K562 (cell line): ENCODE data around the gene DYNLT4. TPM values are rescaled to one million over a fixed set of nuclear protein-coding genes. Genes with fewer than 3 reads are reported as not detected.
A peak's percentile ranks its signal among the peaks of the same experiment; 100 is the strongest.

Experiments used
- BHLHE40 ChIP-seq: IDR thresholded peaks from 2 replicates; pipeline ENCODE4 v1.6.1; 2011; ENCODE audit warnings: low read length, improper control_type of control experiment
- CAMTA2 ChIP-seq: fragments of 250-450 bp; sonication (Bioruptor Pico); conservative IDR thresholded peaks from 2 replicates; pipeline ENCODE4 v1.5.1; 2022
- CBX8 ChIP-seq: fragments of 200-600 bp; sonication (generic); IDR thresholded peaks from 2 replicates; pipeline ENCODE4 v1.6.1; 2012; ENCODE audit warnings: borderline replicate concordance, mixed run types, low read depth, mild to moderate bottlenecking, moderate library complexity, mixed read lengths, low read length, control low read depth, inconsistent platforms; ENCODE audit not compliant: poor library complexity, severe bottlenecking; ENCODE audit errors: extremely low read depth
- ERF ChIP-seq: fragments of 450-650 bp; formaldehyde crosslinking; IDR thresholded peaks from 2 replicates; pipeline ENCODE4 v1.4.0; 2020; ENCODE audit warnings: mild to moderate bottlenecking, mixed read lengths
- FOS ChIP-seq: IDR thresholded peaks from 3 replicates; pipeline ENCODE4 v1.6.1; 2011; ENCODE audit not compliant: insufficient read length; ENCODE audit errors: extremely low read depth
- FOSL1 ChIP-seq: fragments of 200-800 bp; sonication (Bioruptor generic); conservative IDR thresholded peaks from 2 replicates; pipeline ENCODE4 v1.6.1; 2016; ENCODE audit warnings: missing genetic modification characterization, missing compliant biosample characterization
- GTF2E2 ChIP-seq: fragments of 200-800 bp; sonication (Bioruptor generic); IDR thresholded peaks from 2 replicates; pipeline ENCODE4 v1.6.1; 2016; ENCODE audit warnings: missing genetic modification characterization, missing compliant biosample characterization
- HDGF ChIP-seq: fragments of 450-650 bp; IDR thresholded peaks from 2 replicates; pipeline ENCODE4 v1.6.1; 2016
- IRF9 ChIP-seq: fragments of 450-650 bp; IDR thresholded peaks from 2 replicates; pipeline ENCODE4 v1.6.1; 2016; ENCODE audit warnings: missing biosample characterization, missing genetic modification characterization
- JUN ChIP-seq, 2 experiments: sonication (generic) in 1 of 2; formaldehyde crosslinking in 1 of 2; IDR thresholded peaks; 2 replicates each; pipeline versions ENCODE4 v1.6.1 to v1.8.0; 2012 to 2022; ENCODE audit warnings: borderline replicate concordance in 2 of 2, mild to moderate bottlenecking in 2 of 2, improper control_type of control experiment in 1 of 2, low read depth in 1 of 2, low read length in 1 of 2, missing genetic modification reagents in 1 of 2
- KLF16 ChIP-seq: IDR thresholded peaks from 2 replicates; pipeline ENCODE4 v1.6.1; 2016; ENCODE audit warnings: antibody characterized with exemption
- MEF2A ChIP-seq: IDR thresholded peaks from 2 replicates; pipeline ENCODE4 v1.6.1; 2011; ENCODE audit warnings: low read depth, mild to moderate bottlenecking, low read length, moderate library complexity; ENCODE audit not compliant: control insufficient read depth
- NBN ChIP-seq: fragments of 450-650 bp; IDR thresholded peaks from 2 replicates; pipeline ENCODE4 v1.6.1; 2016; ENCODE audit warnings: low read depth, mild to moderate bottlenecking
- PTRF ChIP-seq: fragments of 450-650 bp; IDR thresholded peaks from 2 replicates; pipeline ENCODE4 v1.6.1; 2016; ENCODE audit warnings: mild to moderate bottlenecking, missing genetic modification characterization, missing compliant biosample characterization
- RBBP5 ChIP-seq: fragments of 200-600 bp; sonication (generic); IDR thresholded peaks from 2 replicates; pipeline ENCODE4 v1.6.1; 2012; ENCODE audit warnings: borderline replicate concordance, mild to moderate bottlenecking, low read length, control low read depth, inconsistent platforms; ENCODE audit not compliant: insufficient read depth, poor library complexity, severe bottlenecking
- RCOR1 ChIP-seq, 2 experiments: IDR thresholded peaks; 2 replicates each; pipeline ENCODE4 v1.6.1; 2012; ENCODE audit warnings: low read depth in 2 of 2, low read length in 2 of 2, borderline replicate concordance in 1 of 2, improper control_type of control experiment in 1 of 2
- SAP30 ChIP-seq: fragments of 200-600 bp; sonication (generic); IDR thresholded peaks from 2 replicates; pipeline ENCODE4 v1.6.1; 2012; ENCODE audit warnings: borderline replicate concordance, low read depth, mild to moderate bottlenecking, moderate library complexity, low read length, control low read depth, inconsistent platforms; ENCODE audit not compliant: insufficient read depth, poor library complexity, severe bottlenecking
- SPI1 ChIP-seq: IDR thresholded peaks from 2 replicates; pipeline ENCODE4 v1.6.1; 2011; ENCODE audit warnings: low read depth, low read length, control low read depth, borderline replicate concordance
- SRSF3 ChIP-seq: fragments of 200-400 bp; formaldehyde crosslinking; IDR thresholded peaks from 2 replicates; pipeline ENCODE4 v1.6.1; 2016; ENCODE audit warnings: mild to moderate bottlenecking, low read length, moderate library complexity; ENCODE audit not compliant: insufficient read depth
- TFAP4 ChIP-seq: sonication (generic); formaldehyde crosslinking; IDR thresholded peaks from 2 replicates; pipeline ENCODE4 v1.8.0; 2022; ENCODE audit warnings: missing genetic modification reagents, mild to moderate bottlenecking, moderate library complexity, borderline replicate concordance
- WHSC1 ChIP-seq: IDR thresholded peaks from one replicate; pipeline ENCODE4 v1.6.1; 2012; ENCODE audit warnings: low read length, control low read depth, inconsistent platforms
- XRCC3 ChIP-seq: fragments of 450-650 bp; IDR thresholded peaks from 2 replicates; pipeline ENCODE4 v1.6.1; 2017; ENCODE audit warnings: mild to moderate bottlenecking, moderate library complexity
- ZFP30 ChIP-seq: fragments of 250-450 bp; sonication (Bioruptor Pico); IDR thresholded peaks from 2 replicates; pipeline ENCODE4 v1.8.0; 2022; ENCODE audit warnings: moderate library complexity, mild to moderate bottlenecking, inconsistent platforms, borderline replicate concordance
- ZNF143 ChIP-seq: sonication (generic); formaldehyde crosslinking; IDR thresholded peaks from 2 replicates; pipeline ENCODE4 v1.9.0; 2022; ENCODE audit warnings: mild to moderate bottlenecking, missing genetic modification reagents
- ZNF445 ChIP-seq: fragments of 250-450 bp; sonication (Bioruptor Pico); IDR thresholded peaks from 2 replicates; pipeline ENCODE4 v1.4.0; 2020; ENCODE audit warnings: low read depth, mild to moderate bottlenecking, moderate library complexity
- ZNF785 ChIP-seq: fragments of 250-450 bp; sonication (Bioruptor Pico); IDR thresholded peaks from 2 replicates; pipeline ENCODE4 v1.4.0; 2020; ENCODE audit warnings: mild to moderate bottlenecking
- ZZZ3 ChIP-seq: fragments of 450-650 bp; IDR thresholded peaks from 2 replicates; pipeline ENCODE4 v1.6.1; 2016; ENCODE audit warnings: antibody characterized with exemption, mild to moderate bottlenecking, moderate library complexity
- polyA plus RNA-seq, 8 experiments: library from polyadenylated mRNA; depleted of rRNA in 4 of 8; stranded (reverse) in 5 of 8; unstranded in 3 of 8; fragments of >200 nt; fragmentation: Nextera tagmentation in 2 of 8; fragmentation: Illumina TruSeq in 1 of 8; extraction: Ambion mirVana in 2 of 8; extraction: Trizol in 1 of 8; gene quantifications; 2 replicates each; pipeline versions ENCODE4 v1.2.1 to v1.2.3, GENCODE V29; 2011 to 2014; ENCODE audit warnings: inconsistent platforms in 1 of 8, missing spikeins in 1 of 8
- total RNA-seq, 7 experiments: library from RNA; depleted of rRNA in 6 of 7; stranded (reverse); fragments of >200 nt in 6 of 7; fragmentation: Illumina TruSeq in 2 of 7; extraction: Trizol in 2 of 7; gene quantifications; 2 replicates each; pipeline versions ENCODE4 v1.2.1 to v1.2.3, GENCODE V29; 2011 to 2021; ENCODE audit warnings: low replicate concordance in 1 of 7

DYNLT4 gene
- total and polyA plus RNA-seq, 9 of the 15 experiments (the other 6 are each of a cell fraction or from before 2014, with no cell fraction given): 0.29 to 0.73 TPM; not detected in 7

- TF ChIP-seq CAMTA2 (CRISPR knock-in tag): peak; percentile 61; the same call in 1 of the 2 replicates
- no peak; the same call in 1 of the 2 replicates for TF ChIP-seq KLF16
- TF ChIP-seq ZFP30: no peak
- TF ChIP-seq TFAP4: peak; percentile 99
- TF ChIP-seq XRCC3: no peak
- TF ChIP-seq CBX8: no peak
- peak; percentile 49; the same call in 1 of the 2 replicates for TF ChIP-seq PTRF (tag)
- TF ChIP-seq ZNF785 (CRISPR knock-in tag): no peak
- TF ChIP-seq HDGF: peak; percentile 88
- peak; percentile 95 for TF ChIP-seq NBN
- TF ChIP-seq FOS: no peak
- peak; percentile 72; the same call in 1 of the 2 replicates for TF ChIP-seq ZNF445 (CRISPR knock-in tag)
- TF ChIP-seq RBBP5: peak; percentile 89
- peak; percentile 99 for TF ChIP-seq FOSL1
- TF ChIP-seq GTF2E2 (tag): peak; percentile 93
- TF ChIP-seq ERF: no peak; the same call in 1 of the 2 replicates
- peak; percentile 85 for TF ChIP-seq WHSC1
- TF ChIP-seq JUN (IDR thresholded peaks at IDR 0.05; ENCODE audit: borderline replicate concordance, low read depth, low read length): peak; percentile 46
- peak; percentile 98; the same call in 1 of the 2 replicates for TF ChIP-seq JUN (CRISPR knock-in tag; IDR thresholded peaks at IDR 0.05; ENCODE audit: borderline replicate concordance)
- TF ChIP-seq SAP30: no peak
- TF ChIP-seq IRF9 (tag): peak; percentile 83
- no peak for TF ChIP-seq ZZZ3
- peak; percentile 94 for TF ChIP-seq SPI1
- TF ChIP-seq BHLHE40: peak; percentile 81
- TF ChIP-seq ZNF143 (CRISPR knock-in tag): 0 out of 2 replicates have a peak, but pooled peaks have one; percentile 48
- 0 out of 2 replicates have a peak, but pooled peaks have one; percentile 5 for TF ChIP-seq MEF2A
- TF ChIP-seq RCOR1 (IDR thresholded peaks at IDR 0.05; ENCODE audit: borderline replicate concordance in 1 of 2, low read depth in 2 of 2, low read length in 2 of 2): peak; percentile 16 to 72; a peak in 2 of 4 replicates
- TF ChIP-seq SRSF3: 0 out of 2 replicates have a peak, but pooled peaks have one; percentile 10
These were observed 362 bp upstream of the DYNLT4 start (continued) for GRCh38 chr1:44807364-44808062.
